Daoy (cell line): ENCODE results near the gene FXR2. TPM values are rescaled to one million over a fixed set of nuclear protein-coding genes. Genes with fewer than 3 reads are reported as not detected.
A peak's percentile ranks its signal among the peaks of the same experiment; 100 is the strongest.

Experiments
- DNase-seq: peaks from one replicate; pipeline ENCODE4 v3.0.0-alpha.2; 2015; ENCODE audit warnings: low read depth
- total RNA-seq: library from RNA; depleted of rRNA; stranded (reverse); fragments of >200 nt; shearing (Covaris generic); gene quantifications from 2 replicates; pipeline ENCODE4 v1.2.3, GENCODE V29; 2014; rRNA removed

Gene FXR2
- total RNA-seq, 1 experiment from 2014 or later: 87.4 TPM

GRCh38 chr17:7552621-7553051 is 62.1 kb downstream of the FXR2 start:
- no peak for DNase-seq

DNA sequence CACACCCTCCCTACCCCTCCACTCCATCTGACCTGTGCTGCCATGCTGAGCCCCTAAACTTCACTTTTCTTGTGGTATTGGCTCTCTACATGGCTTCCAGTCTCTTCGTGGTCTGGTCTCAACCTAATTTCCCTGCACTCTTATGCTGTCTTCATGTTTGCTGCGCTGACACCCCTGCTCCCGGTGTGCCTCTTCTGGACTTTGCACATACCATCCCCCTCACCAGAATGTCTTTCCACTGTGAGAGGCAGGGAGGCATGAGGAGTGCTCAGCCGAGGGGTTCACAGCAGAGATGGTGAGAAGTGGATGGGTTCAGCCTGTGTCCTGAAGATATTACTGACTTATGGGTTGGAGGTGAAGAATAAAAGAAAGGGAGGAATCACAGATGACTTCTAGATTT is 63.3 kb downstream of the FXR2 start:
- no peak for DNase-seq

GRCh38 chr17:7550344-7550743 is 64.4 kb downstream of the FXR2 start:
- no peak for DNase-seq

- DNase-seq: no peak
These were observed 65.2 kb downstream of the FXR2 start for GRCh38 chr17:7549401-7550055.

DNA sequence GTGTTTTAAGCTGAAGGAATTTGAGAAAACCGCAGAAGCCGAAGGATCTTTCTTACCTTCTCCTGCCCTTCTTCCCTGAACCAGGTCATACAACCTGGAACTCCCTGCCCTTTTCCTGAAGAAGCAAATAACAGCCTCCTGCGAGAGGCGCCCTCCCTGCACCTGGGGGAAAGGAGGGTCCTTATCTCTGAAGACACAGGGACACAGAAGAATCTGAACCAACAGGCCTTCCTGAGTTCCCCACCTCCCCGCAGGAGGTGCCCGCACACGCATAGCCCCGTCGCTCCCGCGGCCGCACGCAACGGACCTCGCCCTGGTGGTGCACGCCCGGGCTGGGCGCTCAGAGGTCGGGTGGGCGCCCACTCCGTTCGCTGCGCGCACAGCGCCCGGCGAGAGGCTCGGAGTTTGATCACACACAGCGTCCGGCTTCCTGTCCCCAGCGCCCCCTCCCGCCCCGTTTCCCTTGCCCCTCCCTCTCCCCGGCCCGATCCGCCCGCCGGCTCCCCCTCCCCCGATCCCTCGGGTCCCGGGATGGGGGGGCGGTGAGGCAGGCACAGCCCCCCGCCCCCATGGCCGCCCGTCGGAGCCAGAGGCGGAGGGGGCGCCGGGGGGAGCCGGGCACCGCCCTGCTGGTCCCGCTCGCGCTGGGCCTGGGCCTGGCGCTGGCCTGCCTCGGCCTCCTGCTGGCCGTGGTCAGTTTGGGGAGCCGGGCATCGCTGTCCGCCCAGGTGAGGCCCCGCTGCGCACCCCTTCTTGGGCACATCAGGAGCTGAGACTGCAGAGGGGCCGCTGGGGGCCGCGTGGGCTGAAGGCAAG is 65.9 kb downstream of the FXR2 start, which contains the start of gene TNFSF12:
Gene TNFSF12 (plus strand): TSS at position 474 of the 816 bp plus-strand sequence. CDS start 96 bp downstream, at position 570.
- peak; percentile 49 for DNase-seq

DNA sequence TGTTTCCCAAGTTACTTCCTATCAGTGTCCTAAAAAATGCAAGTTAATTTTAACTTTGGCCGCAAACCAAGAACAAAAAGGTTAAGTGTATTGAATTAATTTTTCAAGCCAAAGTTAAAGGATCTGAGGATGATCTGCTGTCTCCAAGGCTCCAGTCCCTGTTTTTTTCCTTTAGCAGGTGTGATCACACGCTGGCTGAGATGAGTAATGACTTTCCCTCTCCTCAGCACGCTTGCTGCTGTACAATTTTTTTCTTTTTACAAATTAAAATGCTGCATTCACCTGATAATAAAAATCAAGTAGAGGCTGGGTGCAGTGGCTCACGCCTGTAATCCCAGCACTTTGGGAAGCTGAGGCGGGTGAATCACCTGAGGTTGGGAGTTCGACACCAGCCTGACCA is 69.8 kb downstream of the FXR2 start:
- DNase-seq: no peak

Other genes with a start within 250 kb of the FXR2 start
- 2.6 and 4.5 TPM in 2 replicates for gene TNK1, start 233.8 kb downstream of the FXR2 start, total RNA-seq
- gene PLSCR3, start 220.4 kb downstream of the FXR2 start, total RNA-seq: 14.1 TPM in 2 replicates
- 43.7 and 68.8 TPM in 2 replicates for gene TMEM256, start 210.8 kb downstream of the FXR2 start, total RNA-seq
- gene NLGN2, start 207.1 kb downstream of the FXR2 start, total RNA-seq: 1.4 and 1.9 TPM in 2 replicates
- not detected in 2 replicates for gene SPEM1, start 194.6 kb downstream of the FXR2 start, total RNA-seq
- not detected in 2 replicates for gene SPEM2, start 189.3 kb downstream of the FXR2 start, total RNA-seq
- gene SPEM3, start 186.0 kb downstream of the FXR2 start, total RNA-seq: not detected in 2 replicates
- gene TMEM102, start 179.5 kb downstream of the FXR2 start, total RNA-seq: 2.3 and 6.6 TPM in 2 replicates
- gene FGF11, start 175.4 kb downstream of the FXR2 start, total RNA-seq: 1.5 and 3.0 TPM in 2 replicates
- 7.0 and 8.6 TPM in 2 replicates for gene CHRNB1, start 169.8 kb downstream of the FXR2 start, total RNA-seq
- 6.1 and 6.5 TPM in 2 replicates for gene ZBTB4, start 135.3 kb downstream of the FXR2 start, total RNA-seq
- gene SLC35G6, start 133.5 kb downstream of the FXR2 start, total RNA-seq: 0.06 TPM in 1 of 2 replicates, not detected in the other
- gene POLR2A, start 130.5 kb downstream of the FXR2 start, total RNA-seq: 56.2 and 74.4 TPM in 2 replicates
- 1.6 and 6.4 TPM in 2 replicates for gene TNFSF12, start 65.8 kb downstream of the FXR2 start, total RNA-seq
- 1.9 TPM in 1 of 2 replicates, not detected in the other for gene TNFSF13, start 56.1 kb downstream of the FXR2 start, total RNA-seq
- gene SENP3, start 53.0 kb downstream of the FXR2 start, total RNA-seq: 92.2 and 104 TPM in 2 replicates
- gene CD68, start 35.3 kb downstream of the FXR2 start, total RNA-seq: 13.8 and 15.0 TPM in 2 replicates
- 183 and 266 TPM in 2 replicates for gene MPDU1, start 31.0 kb downstream of the FXR2 start, total RNA-seq
- 0.57 TPM in 1 of 2 replicates, not detected in the other for gene SOX15, start 24.8 kb downstream of the FXR2 start, total RNA-seq
- 24.0 and 71.8 TPM in 2 replicates for gene SAT2, start 12.9 kb upstream of the FXR2 start, total RNA-seq
- 0.69 TPM in 1 of 2 replicates, not detected in the other for gene SHBG, start 15.2 kb upstream of the FXR2 start, total RNA-seq
- not detected in 2 replicates for gene ATP1B2, start 36.0 kb upstream of the FXR2 start, total RNA-seq
- gene TP53, start 72.6 kb upstream of the FXR2 start, total RNA-seq: 47.8 and 70.9 TPM in 2 replicates
- gene WRAP53, start 73.6 kb upstream of the FXR2 start, total RNA-seq: 33.7 and 41.4 TPM in 2 replicates
- gene EFNB3, start 90.3 kb upstream of the FXR2 start, total RNA-seq: 1.0 and 2.1 TPM in 2 replicates
- under 0.01 TPM in 1 of 2 replicates, not detected in the other for gene DNAH2, start 102.8 kb upstream of the FXR2 start, total RNA-seq
- gene KDM6B, start 219.3 kb upstream of the FXR2 start, total RNA-seq: 0.11 and 0.60 TPM in 2 replicates
- 0.46 TPM in 1 of 2 replicates, not detected in the other for gene TMEM88, start 240.2 kb upstream of the FXR2 start, total RNA-seq
- gene NAA38, start 242.7 kb upstream of the FXR2 start, total RNA-seq: 99.2 and 136 TPM in 2 replicates
- gene CYB5D1, start 243.1 kb upstream of the FXR2 start, total RNA-seq: 5.5 and 6.7 TPM in 2 replicates